ENCODE data around the gene FANCE.

Gene FANCE

DNA sequence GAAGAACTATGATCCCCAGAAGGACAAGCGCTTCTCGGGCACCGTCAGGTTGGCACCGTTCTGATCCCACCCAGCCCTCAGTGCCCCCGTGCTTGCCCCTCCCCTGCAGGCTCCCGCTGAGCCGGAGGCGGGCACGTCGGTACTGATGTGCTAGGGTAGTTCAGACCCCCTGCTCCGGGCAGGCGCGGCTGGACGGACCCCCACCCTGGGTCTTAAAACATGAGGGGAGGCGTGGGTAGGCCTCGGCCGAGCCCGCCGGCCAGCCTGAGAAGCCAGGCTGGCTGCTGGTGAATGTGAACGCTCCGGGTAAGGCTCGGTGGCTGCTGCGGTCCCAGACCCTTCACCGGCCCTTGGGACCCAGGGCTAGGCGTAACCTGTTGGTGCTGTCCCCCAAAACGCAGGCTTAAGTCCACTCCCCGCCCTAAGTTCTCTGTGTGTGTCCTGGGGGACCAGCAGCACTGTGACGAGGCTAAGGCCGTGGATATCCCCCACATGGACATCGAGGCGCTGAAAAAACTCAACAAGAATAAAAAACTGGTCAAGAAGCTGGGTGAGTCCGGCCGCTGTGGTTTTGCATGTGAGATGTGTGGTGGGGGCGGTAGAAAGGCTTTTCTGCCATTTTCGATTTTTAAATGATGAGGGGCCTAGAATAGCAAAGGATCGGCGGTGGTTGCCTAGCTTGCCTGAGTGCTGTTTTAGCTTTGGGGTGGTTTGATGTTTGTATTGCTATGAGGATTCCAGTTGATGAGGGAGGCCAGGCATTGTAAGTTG lies 17.0 kb downstream of the FANCE start:
- Histone ChIP-seq H3K27me3 (ENCODE audit: control insufficient read depth, insufficient read depth, low read length) (0 out of 2 replicates have a peak, but pooled peaks cover 5% of the 10 kb centered on the region), H3K27ac (ENCODE audit: low read depth, low read length) (peak overlapping the region; percentile 96), H3K9me3 (ENCODE audit: control insufficient read depth, insufficient read depth, low read depth, low read length) (no peaks in the 10 kb centered on the region), H3K36me3 (ENCODE audit: control insufficient read depth, insufficient read depth, low read length) (peaks cover 69% of the 10 kb centered on the region), H3K4me1 (ENCODE audit: control insufficient read depth, insufficient read depth, low read length) (peaks cover 17% of the 10 kb centered on the region; the same call in 1 of the 2 replicates), H3K4me3 (ENCODE audit: low read depth, low read length) (peak overlapping the region; percentile 96), H3K9ac (ENCODE audit: low read length) (peak overlapping the region; percentile 98)

- Histone ChIP-seq H3K27ac (ENCODE audit: low read depth, low read length) (peak overlapping the region; percentile 96), H3K9me3 (ENCODE audit: control insufficient read depth, insufficient read depth, low read depth, low read length) (no peaks in the 10 kb centered on the region), H3K36me3 (ENCODE audit: control insufficient read depth, insufficient read depth, low read length) (peaks cover 76% of the 10 kb centered on the region), H3K9ac (ENCODE audit: low read length) (peak overlapping the region; percentile 98), H3K27me3 (ENCODE audit: control insufficient read depth, insufficient read depth, low read length) (0 out of 2 replicates have a peak, but pooled peaks cover 5% of the 10 kb centered on the region), H3K4me1 (ENCODE audit: control insufficient read depth, insufficient read depth, low read length) (peaks cover 17% of the 10 kb centered on the region; the same call in 1 of the 2 replicates), H3K4me3 (ENCODE audit: low read depth, low read length) (peak overlapping the region; percentile 96)
These were observed 17.9 kb downstream of the FANCE start for GRCh38 chr6:35469751-35470662.

DNA sequence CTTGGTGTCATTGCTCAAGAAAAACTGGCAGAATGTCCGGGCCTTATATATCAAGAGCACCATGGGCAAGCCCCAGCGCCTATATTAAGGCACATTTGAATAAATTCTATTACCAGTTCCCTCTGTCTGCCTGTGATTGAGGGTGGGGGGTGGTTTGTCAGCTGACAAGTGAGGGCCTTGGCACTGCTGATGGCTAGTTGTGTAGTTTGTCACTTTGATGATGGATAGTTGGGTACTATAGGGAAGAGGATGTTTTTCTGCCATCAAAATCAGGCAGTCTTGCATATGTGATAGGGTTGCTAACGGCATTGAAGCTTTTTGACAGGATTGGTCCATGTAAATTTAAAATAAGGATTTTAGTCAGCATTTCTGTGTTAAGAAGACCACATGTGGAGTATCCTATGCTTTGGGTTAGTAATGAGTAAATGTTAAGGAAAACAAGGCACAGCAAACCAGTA lies 18.6 kb downstream of the FANCE start:
- Histone ChIP-seq H3K27ac (ENCODE audit: low read depth, low read length) (no peak overlapping the region), H3K36me3 (ENCODE audit: control insufficient read depth, insufficient read depth, low read length) (peaks cover 78% of the 10 kb centered on the region), H3K4me3 (ENCODE audit: low read depth, low read length) (peak overlapping the region; percentile 96), H3K9me3 (ENCODE audit: control insufficient read depth, insufficient read depth, low read depth, low read length) (no peaks in the 10 kb centered on the region), H3K27me3 (ENCODE audit: control insufficient read depth, insufficient read depth, low read length) (0 out of 2 replicates have a peak, but pooled peaks cover 5% of the 10 kb centered on the region), H3K9ac (ENCODE audit: low read length) (peak overlapping the region; percentile 98), H3K4me1 (ENCODE audit: control insufficient read depth, insufficient read depth, low read length) (peaks cover 17% of the 10 kb centered on the region; the same call in 1 of the 2 replicates)

DNA sequence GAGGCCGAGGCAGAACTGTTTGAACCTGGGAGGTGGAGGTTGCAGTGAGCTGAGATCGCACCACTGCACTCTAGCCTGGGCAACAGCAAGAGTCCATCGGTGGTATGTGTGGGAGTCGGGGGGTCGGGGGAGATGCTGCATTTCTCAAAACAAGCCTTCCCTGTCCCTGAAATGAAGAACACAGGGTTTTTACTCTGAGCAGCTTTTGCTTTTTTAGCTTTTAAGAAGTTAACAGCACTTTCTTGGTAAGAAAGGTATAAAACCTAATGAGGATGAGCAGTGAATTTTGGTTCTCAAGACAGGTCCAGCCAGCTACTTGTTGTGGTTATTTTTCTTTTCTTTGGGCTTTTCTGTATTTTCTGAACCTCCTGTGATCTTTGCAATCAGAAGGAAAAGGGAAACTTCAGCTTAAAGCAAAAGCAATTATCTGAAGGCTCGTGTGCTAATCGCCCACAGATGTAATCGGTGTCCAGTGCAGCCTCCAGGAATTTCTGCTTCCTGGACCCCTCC lies 19.8 kb downstream of the FANCE start:
- Histone ChIP-seq H3K36me3 (ENCODE audit: control insufficient read depth, insufficient read depth, low read length) (peaks cover 72% of the 10 kb centered on the region), H3K9ac (ENCODE audit: low read length) (no peak overlapping the region), H3K27me3 (ENCODE audit: control insufficient read depth, insufficient read depth, low read length) (0 out of 2 replicates have a peak, but pooled peaks cover 5% of the 10 kb centered on the region), H3K4me3 (ENCODE audit: low read depth, low read length) (no peak overlapping the region), H3K9me3 (ENCODE audit: control insufficient read depth, insufficient read depth, low read depth, low read length) (no peaks in the 10 kb centered on the region), H3K27ac (ENCODE audit: low read depth, low read length) (no peak overlapping the region), H3K4me1 (ENCODE audit: control insufficient read depth, insufficient read depth, low read length) (peaks cover 17% of the 10 kb centered on the region; the same call in 1 of the 2 replicates)

- H3K9ac ChIP-seq (ENCODE audit: low read length) = no peak overlapping the region
- H3K27me3 ChIP-seq (ENCODE audit: control insufficient read depth, insufficient read depth, low read length) = no peaks in the 10 kb centered on the region
- H3K4me3 ChIP-seq (ENCODE audit: low read depth, low read length) = no peak overlapping the region
- H3K4me1 ChIP-seq (ENCODE audit: control insufficient read depth, insufficient read depth, low read length) = peaks cover 15% of the 10 kb centered on the region; the same call in 1 of the 2 replicates
- no peaks in the 10 kb centered on the region for H3K9me3 ChIP-seq (ENCODE audit: control insufficient read depth, insufficient read depth, low read depth, low read length)
- H3K27ac ChIP-seq (ENCODE audit: low read depth, low read length) = no peak overlapping the region
- H3K36me3 ChIP-seq (ENCODE audit: control insufficient read depth, insufficient read depth, low read length) = peaks cover 84% of the 10 kb centered on the region
These were observed 21.1 kb downstream of the FANCE start for GRCh38 chr6:35473075-35473849.

DNA sequence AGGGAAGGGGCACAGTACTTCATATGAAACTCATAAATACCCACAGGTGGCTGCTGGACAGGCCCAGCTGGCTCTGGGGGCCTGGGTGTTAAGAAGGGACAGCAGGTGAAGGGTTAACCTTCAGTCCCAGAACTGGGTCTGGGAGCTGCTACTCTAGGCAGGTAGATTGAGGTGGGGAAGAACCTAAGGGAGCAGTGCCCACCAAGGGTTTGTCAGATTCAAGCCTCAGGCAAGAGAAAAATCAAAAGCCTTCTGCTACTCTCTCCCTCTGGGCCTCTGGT lies 21.7 kb downstream of the FANCE start:
- Histone ChIP-seq H3K27me3 (ENCODE audit: control insufficient read depth, insufficient read depth, low read length) (no peaks in the 10 kb centered on the region), H3K4me1 (ENCODE audit: control insufficient read depth, insufficient read depth, low read length) (peaks cover 15% of the 10 kb centered on the region; the same call in 1 of the 2 replicates), H3K27ac (ENCODE audit: low read depth, low read length) (no peak overlapping the region), H3K4me3 (ENCODE audit: low read depth, low read length) (no peak overlapping the region), H3K9me3 (ENCODE audit: control insufficient read depth, insufficient read depth, low read depth, low read length) (no peaks in the 10 kb centered on the region), H3K9ac (ENCODE audit: low read length) (no peak overlapping the region), H3K36me3 (ENCODE audit: control insufficient read depth, insufficient read depth, low read length) (peaks cover 83% of the 10 kb centered on the region)

DNA sequence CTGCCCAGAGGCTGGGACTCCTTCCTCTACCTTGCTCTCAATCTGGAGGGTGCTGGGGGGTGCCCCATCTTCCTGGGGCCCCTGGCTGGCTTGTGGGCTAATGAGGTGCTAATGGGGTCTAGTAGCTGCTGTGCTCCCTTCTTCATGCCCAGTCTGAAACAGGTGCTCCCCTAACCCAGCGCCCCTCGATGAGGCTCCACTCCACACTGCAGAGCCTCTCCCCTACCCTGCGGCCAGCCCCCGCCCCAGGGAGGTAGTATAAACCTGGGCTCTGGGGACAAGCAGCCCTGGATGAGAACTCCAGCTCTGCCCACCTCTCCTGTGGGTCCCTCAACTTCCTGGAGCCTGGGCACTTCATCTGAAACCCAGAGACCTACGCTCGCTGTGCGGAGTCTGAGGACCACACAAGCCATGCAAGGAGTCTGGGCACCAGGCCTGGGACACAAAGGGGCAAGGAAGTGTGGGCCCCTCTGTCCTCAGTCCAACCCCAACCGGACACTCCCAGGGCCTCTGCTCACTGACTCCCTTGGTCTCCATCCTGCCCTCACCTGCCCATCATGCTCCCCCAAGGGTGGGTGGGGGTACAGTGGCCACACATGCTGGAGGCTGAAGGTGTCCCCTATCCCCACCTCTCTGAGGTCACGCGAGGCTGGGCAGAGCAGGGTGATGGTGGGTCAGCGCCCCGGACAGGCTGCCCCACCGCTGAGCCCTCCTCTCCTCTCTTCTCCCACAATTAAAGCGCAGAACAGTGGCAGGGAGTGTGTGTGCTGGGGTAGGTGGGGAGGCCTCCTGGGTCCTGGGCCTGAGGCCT lies 22.2 kb downstream of the FANCE start:
- H3K4me1 ChIP-seq (ENCODE audit: control insufficient read depth, insufficient read depth, low read length) = peaks cover 15% of the 10 kb centered on the region; the same call in 1 of the 2 replicates

DNA sequence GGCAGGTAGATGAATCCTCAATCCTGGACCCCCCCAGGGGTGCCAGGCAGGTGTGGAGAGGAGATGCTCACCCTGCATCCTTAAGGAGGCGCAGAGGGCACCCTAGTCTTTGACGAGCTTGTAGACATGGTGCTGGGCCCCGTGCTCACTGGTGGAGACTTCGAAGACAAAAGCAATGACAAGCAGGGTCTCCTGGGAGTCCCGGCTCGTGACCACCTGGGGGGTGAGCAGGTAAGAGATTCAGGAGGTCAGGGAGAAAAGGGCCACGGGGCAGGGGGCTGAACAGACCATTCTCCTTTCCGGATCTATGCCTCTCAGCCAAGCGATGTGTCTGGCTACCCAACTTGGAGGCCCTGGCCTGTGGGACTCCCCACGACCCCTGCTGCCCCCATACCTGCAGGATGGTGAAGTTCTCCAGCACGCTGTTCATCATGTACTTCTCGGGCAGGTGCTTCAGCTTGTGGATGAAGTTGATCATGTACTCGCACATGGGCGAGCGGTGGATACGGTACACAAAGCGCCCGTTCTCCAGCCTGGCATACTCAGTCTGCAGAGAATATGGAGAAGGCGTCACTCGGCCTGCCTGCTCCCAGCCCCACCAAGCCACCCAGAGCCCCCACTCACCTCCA lies 22.9 kb downstream of the FANCE start:
- Histone ChIP-seq H3K4me3 (ENCODE audit: low read depth, low read length) (no peak overlapping the region), H3K9me3 (ENCODE audit: control insufficient read depth, insufficient read depth, low read depth, low read length) (no peaks in the 10 kb centered on the region), H3K27ac (ENCODE audit: low read depth, low read length) (no peak overlapping the region), H3K36me3 (ENCODE audit: control insufficient read depth, insufficient read depth, low read length) (peaks cover 80% of the 10 kb centered on the region), H3K4me1 (ENCODE audit: control insufficient read depth, insufficient read depth, low read length) (peaks cover 11% of the 10 kb centered on the region; the same call in 1 of the 2 replicates), H3K27me3 (ENCODE audit: control insufficient read depth, insufficient read depth, low read length) (no peaks in the 10 kb centered on the region), H3K9ac (ENCODE audit: low read length) (no peak overlapping the region)

More for the DNA sequence above, 22.2 kb downstream of the FANCE start:
- H3K4me3 ChIP-seq (ENCODE audit: low read depth, low read length) = no peak overlapping the region
- H3K9me3 ChIP-seq (ENCODE audit: control insufficient read depth, insufficient read depth, low read depth, low read length) = no peaks in the 10 kb centered on the region
- H3K27me3 ChIP-seq (ENCODE audit: control insufficient read depth, insufficient read depth, low read length) = no peaks in the 10 kb centered on the region
- H3K9ac ChIP-seq (ENCODE audit: low read length) = no peak overlapping the region
- no peak overlapping the region for H3K27ac ChIP-seq (ENCODE audit: low read depth, low read length)
- peaks cover 82% of the 10 kb centered on the region for H3K36me3 ChIP-seq (ENCODE audit: control insufficient read depth, insufficient read depth, low read length)

DNA sequence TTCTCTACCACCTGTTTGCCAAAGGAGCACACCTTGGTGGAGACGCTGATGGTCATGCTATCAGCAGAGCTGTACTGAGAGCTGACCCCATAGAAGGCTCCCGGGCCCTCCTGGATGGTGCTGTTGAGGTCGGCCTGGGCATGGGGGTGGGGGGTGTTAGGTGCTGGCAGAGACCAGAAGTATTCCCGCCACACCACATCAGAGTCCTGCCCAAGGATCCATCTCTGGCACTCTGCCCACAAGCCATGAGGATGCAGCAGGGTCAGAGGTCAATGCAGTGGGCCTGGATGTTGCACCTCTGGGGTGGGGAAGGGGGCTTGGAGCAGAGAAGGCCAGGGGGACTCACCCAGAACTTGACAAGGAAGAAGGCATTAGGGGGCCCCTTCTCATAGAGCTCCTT lies 23.4 kb downstream of the FANCE start:
- Histone ChIP-seq H3K9ac (ENCODE audit: low read length) (no peak overlapping the region), H3K4me1 (ENCODE audit: control insufficient read depth, insufficient read depth, low read length) (peaks cover 7% of the 10 kb centered on the region; the same call in 1 of the 2 replicates), H3K27ac (ENCODE audit: low read depth, low read length) (no peak overlapping the region), H3K4me3 (ENCODE audit: low read depth, low read length) (no peak overlapping the region), H3K27me3 (ENCODE audit: control insufficient read depth, insufficient read depth, low read length) (no peaks in the 10 kb centered on the region), H3K36me3 (ENCODE audit: control insufficient read depth, insufficient read depth, low read length) (peaks cover 77% of the 10 kb centered on the region), H3K9me3 (ENCODE audit: control insufficient read depth, insufficient read depth, low read depth, low read length) (no peaks in the 10 kb centered on the region)
